ENCODE data around the gene CA10. TPM values are rescaled to one million over a fixed set of nuclear protein-coding genes. Genes with fewer than 3 reads are reported as not detected.

CA10 gene
- total RNA-seq, result 1 to 10 TPM in 1 of 4 donors, under 1 TPM in 3; 0.28 to 2.9 (median 0.65) TPM
- polyA plus RNA-seq, result under 1 TPM in 1 of 3 donors, not detected in 2; 0.44 TPM

- intact Hi-C loops (cut with DNase I), result no loop called here
- 5 to 12% methylated on average over 52 of the region's 52 CpGs for WGBS, 2 donors
Measured at GRCh38 chr17:52158450-52159042, at the start of gene CA10. CA10 (minus strand) TSS chr17:52158714.

GRCh38 chr17:52207796-52208195, 49.3 kb upstream of the CA10 start:
- intact Hi-C loops (cut with DNase I), result no loop called here
- WGBS, 2 donors, result 68 to 83% methylated on average over 2 of the region's 2 CpGs

More at GRCh38 chr17:52158450-52159042, at the start of gene CA10:
- Histone ChIP-seq H3K27me3 (peaks cover 9 to 59% (median 32%) of the 10 kb centered on the region in 3 donors), H3K27ac (no peak within 1 kb of the TSS), H3K9me3 (peaks cover 0 to 3% (median 0%) of the 10 kb centered on the region in 4 donors), H3K4me3 (no peak within 1 kb of the TSS), H3K36me3 (no peaks in the 10 kb centered on the region), H3K4me1 (peaks cover 0 to 10% (median 5%) of the 10 kb centered on the region in 4 donors)
- no peak for DNase-seq
- TF ChIP-seq POLR2AphosphoS5 (IDR thresholded peaks at IDR 0.05) (no peak), CTCF (IDR thresholded peaks at IDR 0.05) (no peak), EP300 (IDR thresholded peaks at IDR 0.05) (no peak), POLR2A (IDR thresholded peaks at IDR 0.05) (no peak)

GRCh38 chr17:52202520-52203080, 44.1 kb upstream of the CA10 start:
- intact Hi-C loops (cut with DNase I), result no loop called here
- Histone ChIP-seq H3K27me3 (no peaks in the 10 kb centered on the region), H3K27ac (no peak overlapping the region), H3K9me3 (no peaks in the 10 kb centered on the region), H3K4me1 (no peaks in the 10 kb centered on the region), H3K36me3 (no peaks in the 10 kb centered on the region), H3K4me3 (no peak overlapping the region)
- 71 to 77% methylated on average over 2 of the region's 2 CpGs for WGBS, 2 donors
- TF ChIP-seq CTCF (IDR thresholded peaks at IDR 0.05) (no peak), EP300 (IDR thresholded peaks at IDR 0.05) (no peak), POLR2AphosphoS5 (IDR thresholded peaks at IDR 0.05) (no peak), POLR2A (IDR thresholded peaks at IDR 0.05) (no peak)
- DNase-seq, result no peak

More at GRCh38 chr17:52207796-52208195, 49.3 kb upstream of the CA10 start:
- H3K27me3 ChIP-seq, result no peaks in the 10 kb centered on the region
- H3K9me3 ChIP-seq, result no peaks in the 10 kb centered on the region
- no peak overlapping the region for H3K4me3 ChIP-seq
- no peak overlapping the region for H3K27ac ChIP-seq
- no peak for DNase-seq
- TF ChIP-seq EP300 (IDR thresholded peaks at IDR 0.05), result no peak
- no peak for TF ChIP-seq POLR2AphosphoS5 (IDR thresholded peaks at IDR 0.05)
- TF ChIP-seq POLR2A (IDR thresholded peaks at IDR 0.05), result no peak
- TF ChIP-seq CTCF (IDR thresholded peaks at IDR 0.05), result no peak
- H3K36me3 ChIP-seq, result no peaks in the 10 kb centered on the region
- no peaks in the 10 kb centered on the region for H3K4me1 ChIP-seq

- Histone ChIP-seq H3K27me3 (no peaks in the 10 kb centered on the region), H3K9me3 (no peaks in the 10 kb centered on the region), H3K36me3 (no peaks in the 10 kb centered on the region), H3K4me1 (no peaks in the 10 kb centered on the region), H3K4me3 (no peak overlapping the region), H3K27ac (no peak overlapping the region)
- intact Hi-C loops (cut with DNase I), result no loop called here
- no peak for DNase-seq
- no peak for TF ChIP-seq POLR2AphosphoS5 (IDR thresholded peaks at IDR 0.05)
- no peak for TF ChIP-seq CTCF (IDR thresholded peaks at IDR 0.05)
- no peak for TF ChIP-seq EP300 (IDR thresholded peaks at IDR 0.05)
- no peak for TF ChIP-seq POLR2A (IDR thresholded peaks at IDR 0.05)
- 53 to 66% methylated on average over 2 of the region's 2 CpGs for WGBS, 2 donors
Measured at GRCh38 chr17:52201767-52202519, 43.4 kb upstream of the CA10 start.

All from sigmoid colon (tissue), 7 donors.